Measurements from ENCODE around the gene BFSP2.
A peak's percentile ranks its signal among the peaks of the same experiment; 100 is the strongest.

Gene BFSP2

DNA sequence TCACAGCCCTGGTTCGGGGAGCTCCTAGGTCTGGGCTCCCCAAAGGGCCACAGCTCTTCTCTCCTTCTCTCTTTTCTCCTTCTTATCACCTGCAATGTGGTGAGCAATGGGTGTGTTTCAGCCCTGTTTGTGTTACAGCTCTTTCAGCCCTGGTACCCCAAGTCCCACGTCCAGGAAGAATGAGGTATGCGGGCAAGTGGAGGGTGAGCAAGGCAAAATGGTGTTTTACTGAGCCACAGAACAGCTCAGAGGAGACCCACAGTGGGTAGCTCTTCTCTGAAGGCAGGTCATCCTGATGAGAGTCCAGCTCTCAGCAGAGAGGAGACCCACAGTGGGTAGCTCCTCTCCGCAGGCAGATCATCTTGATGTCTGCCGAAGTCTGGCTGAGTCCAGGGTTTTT, 86.8 kb downstream of the BFSP2 start:
- peaks cover 12% of the 10 kb centered on the region; the same call in 1 of the 2 replicates for H3K4me1 ChIP-seq (ENCODE audit: low read length)
- no peaks in the 10 kb centered on the region for H3K27me3 ChIP-seq (ENCODE audit: low read depth, low read length)
- no peak overlapping the region for H2AFZ ChIP-seq (ENCODE audit: low read depth, low read length)
- no peak overlapping the region for H3K4me3 ChIP-seq (ENCODE audit: low read length)
- H3K79me2 ChIP-seq (ENCODE audit: low read length) = no peaks in the 10 kb centered on the region
- peaks cover 16% of the 10 kb centered on the region; the same call in 1 of the 2 replicates for H3K9me3 ChIP-seq (ENCODE audit: insufficient read depth, low read length)
- no peak overlapping the region for H3K9ac ChIP-seq (ENCODE audit: low read length)
- no peaks in the 10 kb centered on the region for H3K36me3 ChIP-seq (replicated peaks; ENCODE audit: low read depth, low read length)
- no peaks in the 10 kb centered on the region for H4K20me1 ChIP-seq (ENCODE audit: insufficient read depth, low read length)
- H3K27ac ChIP-seq (ENCODE audit: low read length) = no peak overlapping the region
- no peak overlapping the region for H3K4me2 ChIP-seq (ENCODE audit: low read length)
- TF ChIP-seq EZH2phosphoT487 (IDR thresholded peaks at IDR 0.05; ENCODE audit: low read depth) = no peak
- TF ChIP-seq, protein P1, sequence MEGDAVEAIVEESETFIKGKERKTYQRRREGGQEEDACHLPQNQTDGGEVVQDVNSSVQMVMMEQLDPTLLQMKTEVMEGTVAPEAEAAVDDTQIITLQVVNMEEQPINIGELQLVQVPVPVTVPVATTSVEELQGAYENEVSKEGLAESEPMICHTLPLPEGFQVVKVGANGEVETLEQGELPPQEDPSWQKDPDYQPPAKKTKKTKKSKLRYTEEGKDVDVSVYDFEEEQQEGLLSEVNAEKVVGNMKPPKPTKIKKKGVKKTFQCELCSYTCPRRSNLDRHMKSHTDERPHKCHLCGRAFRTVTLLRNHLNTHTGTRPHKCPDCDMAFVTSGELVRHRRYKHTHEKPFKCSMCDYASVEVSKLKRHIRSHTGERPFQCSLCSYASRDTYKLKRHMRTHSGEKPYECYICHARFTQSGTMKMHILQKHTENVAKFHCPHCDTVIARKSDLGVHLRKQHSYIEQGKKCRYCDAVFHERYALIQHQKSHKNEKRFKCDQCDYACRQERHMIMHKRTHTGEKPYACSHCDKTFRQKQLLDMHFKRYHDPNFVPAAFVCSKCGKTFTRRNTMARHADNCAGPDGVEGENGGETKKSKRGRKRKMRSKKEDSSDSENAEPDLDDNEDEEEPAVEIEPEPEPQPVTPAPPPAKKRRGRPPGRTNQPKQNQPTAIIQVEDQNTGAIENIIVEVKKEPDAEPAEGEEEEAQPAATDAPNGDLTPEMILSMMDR (IDR thresholded peaks at IDR 0.05; ENCODE audit: low read depth, low read length) = no peak

DNA sequence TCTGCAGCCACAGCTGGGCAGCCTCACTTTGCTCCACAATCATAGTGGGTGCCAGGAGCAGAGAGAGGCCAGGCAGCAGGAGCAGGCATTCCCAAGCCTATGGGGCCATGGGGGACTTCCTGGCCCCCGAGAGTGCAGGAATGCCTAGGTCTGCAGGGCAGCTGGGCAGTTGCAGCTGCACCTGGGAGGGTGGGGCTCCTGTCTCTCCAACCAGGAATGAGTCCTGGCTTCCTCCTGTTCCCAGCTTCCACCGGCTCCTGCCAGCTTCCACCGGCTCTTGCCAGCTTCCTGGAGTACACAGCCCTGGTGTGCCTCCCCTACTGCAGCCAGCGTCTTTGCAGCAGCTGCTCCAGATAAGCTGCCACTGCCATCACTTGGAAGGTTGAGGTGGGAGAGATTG, 87.3 kb downstream of the BFSP2 start:
- Histone ChIP-seq H2AFZ (ENCODE audit: low read depth, low read length) (no peak overlapping the region), H3K4me1 (ENCODE audit: low read length) (peaks cover 12% of the 10 kb centered on the region; the same call in 1 of the 2 replicates), H3K27ac (ENCODE audit: low read length) (no peak overlapping the region), H3K27me3 (ENCODE audit: low read depth, low read length) (no peaks in the 10 kb centered on the region), H3K4me2 (ENCODE audit: low read length) (no peak overlapping the region), H3K36me3 (replicated peaks; ENCODE audit: low read depth, low read length) (no peaks in the 10 kb centered on the region), H3K79me2 (ENCODE audit: low read length) (no peaks in the 10 kb centered on the region), H3K4me3 (ENCODE audit: low read length) (no peak overlapping the region), H3K9ac (ENCODE audit: low read length) (no peak overlapping the region), H4K20me1 (ENCODE audit: insufficient read depth, low read length) (no peaks in the 10 kb centered on the region), H3K9me3 (ENCODE audit: insufficient read depth, low read length) (peaks cover 16% of the 10 kb centered on the region; the same call in 1 of the 2 replicates)
- TF ChIP-seq EZH2phosphoT487 (IDR thresholded peaks at IDR 0.05; ENCODE audit: low read depth) = no peak
- TF ChIP-seq, protein P1 (IDR thresholded peaks at IDR 0.05; ENCODE audit: low read depth, low read length) = no peak

DNA sequence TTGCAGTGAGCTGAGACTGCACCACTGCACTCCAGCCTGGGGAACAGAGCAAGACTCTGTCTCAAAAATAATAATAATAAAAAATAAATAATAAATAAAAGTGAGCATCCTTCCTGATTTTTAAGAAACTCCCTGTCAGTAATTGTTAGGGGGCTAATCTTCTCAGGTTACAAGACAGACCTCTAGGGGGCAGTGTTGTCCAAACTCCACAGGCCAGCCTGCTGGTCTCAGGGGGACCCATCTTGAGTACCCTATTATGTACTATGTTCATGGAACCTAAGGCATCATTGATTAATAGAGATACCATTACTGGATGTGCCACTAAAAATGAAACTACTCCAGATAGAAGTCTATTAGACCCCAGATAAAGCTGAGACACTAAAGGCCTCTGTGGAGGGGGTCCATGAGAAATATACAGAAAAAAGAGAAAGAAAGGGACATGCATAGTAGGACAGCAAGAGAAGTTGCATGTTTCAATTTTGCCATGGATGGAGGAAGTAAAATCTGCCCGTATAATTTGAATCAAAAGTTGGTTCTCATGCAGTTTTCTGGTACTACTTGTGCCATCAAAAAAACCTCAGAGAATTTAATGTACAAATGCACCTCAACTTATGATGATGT, 88.2 kb downstream of the BFSP2 start:
- Histone ChIP-seq H3K4me3 (ENCODE audit: low read length) (no peak overlapping the region), H2AFZ (ENCODE audit: low read depth, low read length) (no peak overlapping the region)

DNA sequence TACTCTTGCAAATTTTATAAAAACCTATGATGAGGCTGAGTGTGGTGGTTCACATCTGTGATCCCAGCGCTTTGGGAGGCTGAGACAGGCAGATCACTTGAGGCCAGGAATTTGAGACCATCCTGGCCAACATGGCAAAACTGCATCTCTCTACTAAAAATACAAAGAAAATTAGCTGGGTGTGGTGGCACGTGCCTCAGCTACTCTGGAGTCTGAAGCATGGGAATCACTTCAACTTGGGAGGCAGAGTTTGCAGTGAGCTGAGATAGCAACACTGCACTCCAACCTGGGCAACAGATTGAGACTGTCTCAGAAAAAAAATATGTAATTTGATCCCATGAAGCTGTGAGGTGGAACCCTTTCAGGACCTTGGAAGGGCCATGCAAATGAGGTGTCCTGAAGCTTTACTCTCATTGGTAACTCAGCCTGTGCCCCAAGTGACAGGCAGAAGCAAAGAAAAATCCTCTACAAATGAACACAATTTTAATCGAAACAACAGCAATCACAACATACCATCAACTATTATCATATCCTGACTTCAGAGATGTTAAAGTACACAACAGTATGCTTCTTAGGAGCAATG, 89.0 kb downstream of the BFSP2 start:
- Histone ChIP-seq H3K4me1 (ENCODE audit: low read length) (peaks cover 12% of the 10 kb centered on the region; the same call in 1 of the 2 replicates), H2AFZ (ENCODE audit: low read depth, low read length) (no peak overlapping the region), H3K79me2 (ENCODE audit: low read length) (no peaks in the 10 kb centered on the region), H4K20me1 (ENCODE audit: insufficient read depth, low read length) (no peaks in the 10 kb centered on the region), H3K9ac (ENCODE audit: low read length) (no peak overlapping the region), H3K4me2 (ENCODE audit: low read length) (no peak overlapping the region), H3K27me3 (ENCODE audit: low read depth, low read length) (no peaks in the 10 kb centered on the region), H3K9me3 (ENCODE audit: insufficient read depth, low read length) (peaks cover 16% of the 10 kb centered on the region; the same call in 1 of the 2 replicates), H3K36me3 (replicated peaks; ENCODE audit: low read depth, low read length) (no peaks in the 10 kb centered on the region), H3K4me3 (ENCODE audit: low read length) (no peak overlapping the region), H3K27ac (ENCODE audit: low read length) (no peak overlapping the region)
- no peak for TF ChIP-seq EZH2phosphoT487 (IDR thresholded peaks at IDR 0.05; ENCODE audit: low read depth)
- TF ChIP-seq, protein P1 (IDR thresholded peaks at IDR 0.05; ENCODE audit: low read depth, low read length) = no peak

More for the DNA sequence above, 88.2 kb downstream of the BFSP2 start:
- peaks cover 16% of the 10 kb centered on the region; the same call in 1 of the 2 replicates for H3K9me3 ChIP-seq (ENCODE audit: insufficient read depth, low read length)
- no peak overlapping the region for H3K9ac ChIP-seq (ENCODE audit: low read length)
- H3K27me3 ChIP-seq (ENCODE audit: low read depth, low read length) = no peaks in the 10 kb centered on the region
- H3K36me3 ChIP-seq (replicated peaks; ENCODE audit: low read depth, low read length) = no peaks in the 10 kb centered on the region
- H3K79me2 ChIP-seq (ENCODE audit: low read length) = no peaks in the 10 kb centered on the region
- peaks cover 12% of the 10 kb centered on the region; the same call in 1 of the 2 replicates for H3K4me1 ChIP-seq (ENCODE audit: low read length)
- no peak overlapping the region for H3K4me2 ChIP-seq (ENCODE audit: low read length)
- TF ChIP-seq, protein P1 (IDR thresholded peaks at IDR 0.05; ENCODE audit: low read depth, low read length) = peak; percentile 57
- no peak for TF ChIP-seq EZH2phosphoT487 (IDR thresholded peaks at IDR 0.05; ENCODE audit: low read depth)
- no peaks in the 10 kb centered on the region for H4K20me1 ChIP-seq (ENCODE audit: insufficient read depth, low read length)
- H3K27ac ChIP-seq (ENCODE audit: low read length) = no peak overlapping the region

All from OCI-LY3 (cell line).